ENCODE data around the gene CACNA1C.

The CACNA1C gene

GRCh38 chr12:2283480-2283879, 230.7 kb downstream of the CACNA1C start:
- DNase-seq (ENCODE audit: low read depth): no peak

- no peak for DNase-seq (ENCODE audit: low read depth)
Measured at GRCh38 chr12:2283916-2284315, 231.1 kb downstream of the CACNA1C start.

- peak; percentile 34 for DNase-seq (ENCODE audit: low read depth)
Measured at GRCh38 chr12:2284321-2284813, 231.6 kb downstream of the CACNA1C start.

GRCh38 chr12:2284857-2285256, 232.1 kb downstream of the CACNA1C start:
- DNase-seq (ENCODE audit: low read depth): peak; percentile 71

- DNase-seq (ENCODE audit: low read depth): no peak
Measured at GRCh38 chr12:2285462-2285861, 232.7 kb downstream of the CACNA1C start.

GRCh38 chr12:2286047-2286446, 233.3 kb downstream of the CACNA1C start:
- DNase-seq (ENCODE audit: low read depth): no peak

GRCh38 chr12:2286461-2287131, 233.8 kb downstream of the CACNA1C start:
- no peak for DNase-seq (ENCODE audit: low read depth)

GRCh38 chr12:2287151-2287550, 234.4 kb downstream of the CACNA1C start:
- DNase-seq (ENCODE audit: low read depth): no peak

- no peak for DNase-seq (ENCODE audit: low read depth)
Measured at GRCh38 chr12:2287589-2287988, 234.8 kb downstream of the CACNA1C start.

GRCh38 chr12:2288001-2288400, 235.2 kb downstream of the CACNA1C start:
- DNase-seq (ENCODE audit: low read depth): no peak

- DNase-seq (ENCODE audit: low read depth): no peak
Measured at GRCh38 chr12:2288471-2288870, 235.7 kb downstream of the CACNA1C start.

- no peak for DNase-seq (ENCODE audit: low read depth)
Measured at GRCh38 chr12:2288875-2289274, 236.1 kb downstream of the CACNA1C start.

GRCh38 chr12:2289525-2289924, 236.7 kb downstream of the CACNA1C start:
- DNase-seq (ENCODE audit: low read depth): no peak

- no peak for DNase-seq (ENCODE audit: low read depth)
Measured at GRCh38 chr12:2290091-2290490, 237.3 kb downstream of the CACNA1C start.

- DNase-seq (ENCODE audit: low read depth): no peak
Measured at GRCh38 chr12:2290516-2291065, 237.8 kb downstream of the CACNA1C start.

GRCh38 chr12:2291182-2291832, 238.5 kb downstream of the CACNA1C start:
- DNase-seq (ENCODE audit: low read depth): no peak

GRCh38 chr12:2291947-2292346, 239.2 kb downstream of the CACNA1C start:
- no peak for DNase-seq (ENCODE audit: low read depth)

GRCh38 chr12:2292560-2292959, 239.8 kb downstream of the CACNA1C start:
- DNase-seq (ENCODE audit: low read depth): no peak

GRCh38 chr12:2294651-2295475, 242.1 kb downstream of the CACNA1C start:
- no peak for DNase-seq (ENCODE audit: low read depth)

GRCh38 chr12:2295941-2296461, 243.2 kb downstream of the CACNA1C start:
- DNase-seq (ENCODE audit: low read depth): no peak

GRCh38 chr12:2297004-2297403, 244.2 kb downstream of the CACNA1C start:
- no peak for DNase-seq (ENCODE audit: low read depth)

GRCh38 chr12:2297658-2298057, 244.9 kb downstream of the CACNA1C start:
- no peak for DNase-seq (ENCODE audit: low read depth)

All from HS-27A (cell line).